HEK293 (cell line): ENCODE measurements around the gene PRRC2B.

Source experiments
- CTCF ChIP-seq: fragments of 450-650 bp; formaldehyde crosslinking; IDR thresholded peaks from 2 replicates; pipeline ENCODE4 v1.5.1; 2016; ENCODE audit warnings: missing biosample characterization, missing genetic modification characterization
- KLF1 ChIP-seq: fragments of 450-650 bp; formaldehyde crosslinking; IDR thresholded peaks from 2 replicates; pipeline ENCODE4 v1.5.1; 2016; ENCODE audit warnings: missing biosample characterization, missing genetic modification characterization
- ZNF24 ChIP-seq: fragments of 450-650 bp; formaldehyde crosslinking; IDR thresholded peaks from 2 replicates; pipeline ENCODE4 v1.5.1; 2016; ENCODE audit warnings: missing biosample characterization, missing genetic modification characterization
- ZNF341 ChIP-seq: fragments of 450-650 bp; formaldehyde crosslinking; IDR thresholded peaks from 2 replicates; pipeline ENCODE4; 2016; ENCODE audit warnings: low read depth, missing biosample characterization, missing genetic modification characterization

- no peak for TF ChIP-seq KLF1 (tag by site-specific recombination)
- TF ChIP-seq ZNF24: no peak
- no peak for TF ChIP-seq CTCF (tag by site-specific recombination)
- TF ChIP-seq ZNF341: no peak
Observed at GRCh38 chr9:131483319-131484050, 89.6 kb downstream of the PRRC2B start.
